Activated CD8-positive, alpha-beta memory T cell treated with anti-CD3 and anti-CD28 coated beads for 48 hours (primary cell): ENCODE data around the gene UQCRFS1.
A peak's percentile ranks its signal among the peaks of the same experiment; 100 is the strongest.
"Not testable (repeated sequence)": the region's sequence is repeated elsewhere in the genome, so short reads cannot be mapped to it uniquely, and the experiment has no call there.

ENCODE experiments used
- DNase-seq, 3 experiments: peaks; one replicate each; pipeline ENCODE4 v3.0.0-alpha.2; 2020; ENCODE audit warnings: low read depth in 2 of 3, low spot score in 2 of 3

Gene UQCRFS1

DNA sequence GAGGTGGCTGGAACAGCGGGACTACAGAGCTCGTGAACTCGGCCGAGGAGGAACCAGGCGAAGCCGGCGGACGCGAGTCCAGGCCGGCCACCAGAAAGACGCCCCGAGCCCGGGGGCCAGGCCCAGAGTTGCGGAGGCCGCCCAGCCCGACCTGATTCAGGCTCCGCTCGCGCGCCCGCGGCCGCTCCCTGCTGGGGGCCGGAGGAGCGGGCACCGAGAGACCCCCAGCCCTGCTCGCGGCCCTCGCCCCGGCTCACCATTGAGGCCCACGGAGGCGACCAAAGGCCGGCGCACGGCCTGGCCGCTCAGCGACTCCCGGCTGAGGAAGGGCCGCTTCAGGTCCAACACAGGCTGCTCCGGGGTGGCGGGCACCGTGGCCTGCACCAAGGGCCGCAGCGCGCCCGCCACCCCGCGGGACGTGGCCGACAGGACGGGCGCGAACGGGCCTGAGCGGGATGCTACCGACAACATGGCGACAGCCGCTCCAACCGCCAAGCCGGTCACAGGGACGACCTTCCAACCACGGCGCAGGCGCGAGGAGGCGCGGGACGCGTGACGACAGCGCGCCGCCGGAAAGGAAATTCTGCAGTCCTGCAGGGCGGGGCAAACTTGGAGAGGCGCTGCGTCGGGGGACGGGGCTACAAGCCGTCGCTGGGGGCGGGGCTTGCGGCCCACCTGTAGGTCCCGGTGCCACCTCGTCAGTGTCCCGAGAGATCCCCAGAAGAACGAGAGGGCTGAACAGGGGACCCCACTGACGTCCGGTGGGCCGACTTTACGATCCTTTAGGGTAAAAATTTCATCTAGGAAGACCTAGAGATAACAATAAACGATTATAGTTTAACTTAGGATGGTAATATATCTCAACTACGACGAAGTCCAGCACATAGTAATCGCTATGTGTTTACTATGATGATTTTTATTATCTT is at the start of gene UQCRFS1:
TSS of gene UQCRFS1 (minus strand) at position 504 of the 926 bp plus-strand sequence. CDS start at position 471, 33 bp downstream.
- peak; percentile 74 to 94 (median 89) for DNase-seq

- DNase-seq: no peak
Measured at GRCh38 chr19:29262085-29262484, 49.1 kb upstream of the UQCRFS1 start.

GRCh38 chr19:29260477-29261317 is 47.7 kb upstream of the UQCRFS1 start:
- DNase-seq: no peak

GRCh38 chr19:29259867-29260281 is 46.9 kb upstream of the UQCRFS1 start:
- no peak for DNase-seq

DNA sequence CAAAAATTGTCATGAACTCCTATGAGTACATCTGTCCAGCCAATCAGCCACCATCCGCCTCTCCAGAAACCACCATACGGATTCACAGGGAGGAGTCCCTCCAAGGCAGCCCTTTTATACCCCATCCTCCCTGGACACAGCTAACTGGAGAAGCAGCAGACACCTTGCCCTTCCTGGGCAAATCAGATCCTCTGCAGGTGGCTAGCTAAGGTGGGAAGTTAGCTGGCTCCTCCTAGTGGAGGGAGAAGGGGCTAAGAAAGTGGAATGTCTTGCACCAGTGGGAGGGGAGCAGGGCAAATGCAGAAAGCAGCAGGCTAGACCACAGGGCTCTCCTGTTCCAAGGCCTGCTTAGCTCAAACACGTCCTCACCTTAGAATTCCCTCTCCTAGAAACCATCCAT is 46.2 kb upstream of the UQCRFS1 start:
- no peak for DNase-seq

- DNase-seq: no peak
Measured at GRCh38 chr19:29256516-29256915, 43.6 kb upstream of the UQCRFS1 start.

GRCh38 chr19:29255912-29256311 is 43.0 kb upstream of the UQCRFS1 start:
- DNase-seq: no peak

- DNase-seq: no peak
Measured at GRCh38 chr19:29255006-29255405, 42.1 kb upstream of the UQCRFS1 start.

DNA sequence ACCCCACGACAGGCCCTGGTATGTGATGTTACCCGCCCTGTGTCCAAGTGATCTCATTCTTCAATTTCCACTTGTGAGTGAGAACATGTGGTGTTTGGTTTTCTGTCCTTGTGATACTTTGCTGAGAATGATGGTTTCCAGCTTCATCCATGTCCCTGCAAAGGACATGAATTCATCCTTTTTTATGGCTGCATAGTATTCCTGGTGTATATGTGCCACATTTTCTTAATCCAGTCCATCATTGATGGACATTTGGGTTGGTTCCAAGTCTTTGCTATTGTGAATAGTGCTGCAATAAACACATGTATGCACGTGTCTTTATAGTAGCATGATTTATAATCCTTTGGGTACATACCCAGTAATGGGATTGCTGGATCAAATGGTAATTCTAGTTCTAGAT is 36.8 kb upstream of the UQCRFS1 start:
- DNase-seq: not testable (repeated sequence)

DNA sequence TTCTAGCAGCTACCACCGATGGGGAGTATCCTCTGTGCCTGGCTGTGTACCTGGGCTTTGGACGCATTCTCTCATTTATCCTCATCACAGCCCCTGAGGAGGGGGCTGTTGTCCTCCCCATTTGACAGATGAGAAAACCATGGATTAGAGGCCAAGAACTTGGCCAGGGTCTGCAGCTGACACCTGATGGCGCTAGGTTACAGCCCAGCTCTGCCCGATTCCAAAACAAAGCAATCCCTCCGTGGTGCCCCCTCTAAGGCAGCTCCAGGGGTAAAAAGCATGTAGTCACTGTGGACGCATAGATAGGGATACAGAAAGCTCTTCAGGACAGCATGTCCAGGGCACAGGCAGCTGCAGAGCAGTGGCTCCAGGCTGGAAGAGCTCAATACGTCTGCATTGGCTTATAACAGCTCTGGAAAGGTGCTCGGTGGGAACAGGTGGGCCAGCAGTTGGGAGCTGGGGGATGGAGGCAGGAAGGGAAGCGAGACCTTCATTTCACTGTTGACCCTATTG is 35.4 kb upstream of the UQCRFS1 start:
- no peak for DNase-seq

GRCh38 chr19:29247872-29248271 is 34.9 kb upstream of the UQCRFS1 start:
- no peak for DNase-seq

DNA sequence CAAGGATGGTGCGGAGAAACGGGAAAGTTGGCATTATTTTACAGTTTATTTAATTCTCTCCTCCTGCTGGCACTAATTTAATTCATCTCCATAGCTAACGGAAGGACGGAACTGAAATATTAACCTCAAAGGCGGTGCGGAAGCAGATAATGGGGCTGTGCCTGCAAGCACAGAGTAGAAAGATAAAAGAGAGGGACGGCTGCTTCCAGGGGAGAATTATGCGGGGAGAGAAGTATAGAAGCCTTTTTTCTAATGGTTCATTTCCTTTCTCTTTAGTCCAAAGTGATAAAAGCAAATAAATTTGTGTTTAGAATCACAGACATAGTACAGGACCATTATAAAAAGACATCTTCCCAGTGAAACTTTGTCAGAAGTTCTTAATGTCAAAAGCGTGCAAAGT is 34.5 kb upstream of the UQCRFS1 start:
- no peak for DNase-seq

DNA sequence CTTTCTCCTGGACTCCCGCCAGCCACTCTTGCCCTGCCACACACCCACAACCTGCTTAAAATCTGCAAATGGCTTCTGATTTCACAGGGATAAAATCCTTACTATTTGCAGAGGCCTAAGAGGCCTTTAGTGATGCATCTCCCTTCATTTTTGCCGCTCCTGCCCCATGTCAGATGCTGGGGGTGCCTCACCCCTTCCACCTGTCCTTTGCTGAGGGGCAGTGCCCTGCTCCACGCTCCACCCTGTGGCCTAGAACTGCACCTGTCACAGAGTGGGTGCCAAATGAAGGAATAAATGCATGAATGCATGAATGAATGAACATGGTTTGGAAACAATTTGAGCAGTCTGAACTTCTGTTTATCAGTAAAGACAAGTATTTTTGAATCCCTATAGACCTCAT is 34.1 kb upstream of the UQCRFS1 start:
- no peak for DNase-seq

DNA sequence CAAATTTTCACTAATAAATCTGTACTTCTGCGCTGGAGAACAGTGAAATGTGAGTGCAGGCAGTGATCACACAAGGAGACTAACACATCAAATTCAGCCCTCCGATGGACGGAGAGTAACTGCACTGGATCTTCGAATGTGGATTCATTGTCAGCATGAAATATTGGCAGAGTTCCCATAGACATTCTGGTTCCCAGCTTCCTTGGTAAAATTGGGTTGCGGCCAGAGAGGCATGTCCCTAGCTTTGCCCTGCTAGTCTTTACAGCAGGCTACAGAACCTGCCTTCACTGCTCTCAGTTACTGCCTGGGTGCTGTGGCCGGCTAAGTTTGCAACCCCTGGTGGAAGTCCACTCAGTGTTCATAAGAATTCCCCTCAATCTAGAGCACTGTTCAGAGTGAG is 32.3 kb upstream of the UQCRFS1 start:
- no peak for DNase-seq

DNA sequence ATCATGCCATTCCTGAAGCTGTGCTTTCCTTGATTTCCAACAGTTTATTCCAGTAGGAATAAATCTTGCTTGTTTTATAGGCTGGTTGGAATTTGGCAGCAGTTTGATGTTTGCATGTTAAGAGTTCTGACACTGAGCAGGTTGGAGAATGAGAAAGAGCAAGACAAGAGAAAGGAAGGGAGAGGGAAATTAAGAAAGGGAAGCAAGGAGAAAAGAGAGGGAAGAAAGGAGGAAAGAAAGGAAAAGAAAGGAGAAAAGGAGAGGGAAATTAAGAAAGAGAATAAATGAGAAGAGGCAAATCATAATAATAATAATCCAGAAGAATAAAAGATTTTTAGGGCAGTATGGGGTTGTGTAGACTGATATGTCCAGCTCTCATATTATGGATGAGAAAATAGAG is 28.4 kb upstream of the UQCRFS1 start:
- no peak for DNase-seq

GRCh38 chr19:29239213-29239776 is 26.3 kb upstream of the UQCRFS1 start:
- DNase-seq: no peak

GRCh38 chr19:29233591-29233990 is 20.6 kb upstream of the UQCRFS1 start:
- DNase-seq: no peak

- DNase-seq: no peak
Measured at GRCh38 chr19:29232315-29232852, 19.4 kb upstream of the UQCRFS1 start.

- DNase-seq: not testable (repeated sequence)
Measured at GRCh38 chr19:29231306-29231705, 18.4 kb upstream of the UQCRFS1 start.

- no peak for DNase-seq
Measured at GRCh38 chr19:29217616-29218015, 4.7 kb upstream of the UQCRFS1 start.

GRCh38 chr19:29216021-29216420 is 3.1 kb upstream of the UQCRFS1 start:
- DNase-seq: no peak
